K562 (cell line): ENCODE results near the gene GLT1D1. TPM values are rescaled to one million over a fixed set of nuclear protein-coding genes. Genes with fewer than 3 reads are reported as not detected.

Source experiments
- ATAC-seq: fragments of 200-7000 bp; cut with Tn5 transposase; 3 replicates; pipeline ENCODE4 v1.9.1; 2020; ENCODE audit warnings: moderate library complexity
- BruUV-seq: library from RNA; stranded (reverse); fragments of 400-500 nt; replicated peaks from 2 replicates; lab custom pipeline; 2021; lab: Mats Ljungman, UMichigan
- CTCF ChIA-PET: fragments of 300-600 bp; formaldehyde crosslinking; extraction: SDS; loops from one replicate; lab custom pipeline; 2021; ENCODE audit warnings: low intra/inter-chr PET ratio; lab: Yijun Ruan, JAX
- POLR2A ChIA-PET: fragments of 300-600, 350-650 bp; sonication (Branson Sonifier 250); formaldehyde crosslinking; extraction: SDS; loops from one replicate; lab custom pipeline; 2021; ENCODE audit warnings: antibody characterized with exemption, inconsistent platforms; lab: Yijun Ruan, JAX
- DNase-seq, 4 experiments: peaks; one replicate each; pipeline versions ENCODE4 v3.0.0 to v3.0.0-alpha.2; 2011 to 2018; ENCODE audit warnings: low spot score in 3 of 4, mixed read lengths in 3 of 4; ENCODE audit errors: extremely low read depth in 1 of 4
- FAIRE-seq: peaks from 2 replicates; lab custom pipeline; 2011; peaks lifted over from hg19 to GRCh38; lab: Jason Lieb, UNC
- H2AFZ ChIP-seq: 2 replicates; pipeline ENCODE4 v1.6.0; 2011; ENCODE audit warnings: low read depth, low read length, control low read depth, inconsistent platforms
- H3K27ac ChIP-seq: fragments of 200-600 bp; 3 replicates; pipeline ENCODE4 v1.8.0; 2011; ENCODE audit warnings: low read depth, mild to moderate bottlenecking, control low read depth, inconsistent platforms, low read length, moderate library complexity, mixed read lengths; ENCODE audit errors: extremely low read depth
- H3K27me3 ChIP-seq, 2 experiments: fragments of 300-600 bp in 1 of 2; 2 replicates in 1 of 2; 3 replicates in 1 of 2; pipeline versions ENCODE4 v1.6.0 to v1.8.0; 2011; ENCODE audit warnings: inconsistent platforms in 2 of 2, low read length in 2 of 2, mild to moderate bottlenecking in 1 of 2, mixed read lengths in 1 of 2, moderate library complexity in 1 of 2; ENCODE audit not compliant: control insufficient read depth in 2 of 2, insufficient read depth in 2 of 2
- H3K36me3 ChIP-seq: fragments of 300-600 bp; 3 replicates; pipeline ENCODE4 v1.8.0; 2011; ENCODE audit warnings: mild to moderate bottlenecking, low read length, inconsistent platforms; ENCODE audit not compliant: control insufficient read depth, insufficient read depth
- H3K4me1 ChIP-seq, 2 experiments: fragments of 200-600 bp in 1 of 2; replicated peaks in 1 of 2; 2 replicates in 1 of 2; 3 replicates in 1 of 2; pipeline versions ENCODE4 v1.5.1 to v1.8.0; 2011; ENCODE audit warnings: inconsistent platforms in 2 of 2, low read length in 2 of 2, mild to moderate bottlenecking in 1 of 2, mixed read lengths in 1 of 2, moderate library complexity in 1 of 2; ENCODE audit not compliant: control insufficient read depth in 2 of 2, insufficient read depth in 2 of 2
- H3K4me2 ChIP-seq: 2 replicates; pipeline ENCODE4 v1.6.1; 2011; ENCODE audit warnings: low read length, control low read depth, inconsistent platforms, mixed read lengths; ENCODE audit not compliant: insufficient read depth
- H3K4me3 ChIP-seq: fragments of 200-600 bp; sonication (generic), shearing (Covaris generic); 2 replicates; pipeline ENCODE4 v1.5.1; 2016; ENCODE audit warnings: control low read depth, inconsistent platforms
- H3K79me2 ChIP-seq: fragments of 200-600 bp; 3 replicates; pipeline ENCODE4 v1.8.0; 2011; ENCODE audit warnings: low read length, inconsistent platforms; ENCODE audit not compliant: control insufficient read depth, insufficient read depth
- H3K9ac ChIP-seq, 2 experiments: 2 replicates each; pipeline versions ENCODE4 v1.6.0 to v1.6.1; 2011; ENCODE audit warnings: low read depth in 2 of 2, low read length in 2 of 2, control low read depth in 1 of 2, inconsistent platforms in 1 of 2, mild to moderate bottlenecking in 1 of 2, mixed read lengths in 1 of 2; ENCODE audit not compliant: insufficient read depth in 1 of 2
- H3K9me1 ChIP-seq: one replicate; pipeline ENCODE4 v1.6.0; 2011; ENCODE audit warnings: inconsistent platforms, mild to moderate bottlenecking, low read length, moderate library complexity; ENCODE audit not compliant: control insufficient read depth, insufficient read depth
- H3K9me3 ChIP-seq: replicated peaks from 2 replicates; pipeline ENCODE4 v1.5.1; 2011; ENCODE audit warnings: low read depth, low read length, inconsistent platforms; ENCODE audit not compliant: control insufficient read depth, insufficient read depth
- H4K20me1 ChIP-seq: replicated peaks from 2 replicates; pipeline ENCODE4 v1.6.1; 2011; ENCODE audit warnings: low read length, inconsistent platforms, mixed read lengths; ENCODE audit not compliant: control insufficient read depth, insufficient read depth
- ARNT ChIP-seq, 2 experiments: fragments of 450-650 bp; IDR thresholded peaks; 2 replicates each; pipeline ENCODE4 v1.6.1; 2016; ENCODE audit warnings: mild to moderate bottlenecking in 1 of 2
- CBX2 ChIP-seq: fragments of 200-600 bp; sonication (generic); IDR thresholded peaks from one replicate; pipeline ENCODE4 v1.6.1; 2012; ENCODE audit warnings: mild to moderate bottlenecking, low read length, inconsistent platforms; ENCODE audit not compliant: insufficient read depth, poor library complexity, severe bottlenecking
- CREM ChIP-seq: IDR thresholded peaks from 2 replicates; pipeline ENCODE4 v1.6.1; 2014; ENCODE audit warnings: antibody characterized with exemption, low read depth
- E2F5 ChIP-seq: sonication (generic); formaldehyde crosslinking; IDR thresholded peaks from 2 replicates; pipeline ENCODE4 v1.8.0; 2022; ENCODE audit warnings: mild to moderate bottlenecking, missing genetic modification reagents
- ETV5 ChIP-seq: sonication (generic); formaldehyde crosslinking; IDR thresholded peaks from 2 replicates; pipeline ENCODE4 v1.4.0; 2020; ENCODE audit warnings: low read depth, mild to moderate bottlenecking, missing genetic modification reagents
- HMGN3 ChIP-seq: IDR thresholded peaks from 2 replicates; pipeline ENCODE4 v1.6.1; 2011; ENCODE audit warnings: borderline replicate concordance, low read depth, mild to moderate bottlenecking, mixed read lengths, low read length; ENCODE audit not compliant: insufficient read length; ENCODE audit errors: extremely low read depth
- MAFK ChIP-seq: IDR thresholded peaks from 2 replicates; pipeline ENCODE4 v1.6.1; 2011; ENCODE audit warnings: low read length, improper control_type of control experiment
- MEIS2 ChIP-seq: fragments of 450-650 bp; IDR thresholded peaks from 2 replicates; pipeline ENCODE4 v1.6.1; 2014; ENCODE audit warnings: mild to moderate bottlenecking; ENCODE audit not compliant: partially characterized antibody
- MTF1 ChIP-seq: fragments of 250-450 bp; sonication (Bioruptor Pico); IDR thresholded peaks from 2 replicates; pipeline ENCODE4 v1.9.0; 2021; ENCODE audit warnings: moderate library complexity, mild to moderate bottlenecking, inconsistent platforms, borderline replicate concordance
- NELFE ChIP-seq: IDR thresholded peaks from 2 replicates; pipeline ENCODE4 v1.6.1; 2011; ENCODE audit warnings: mild to moderate bottlenecking; ENCODE audit not compliant: insufficient read depth, insufficient read length
- NFE2 ChIP-seq: IDR thresholded peaks from 2 replicates; pipeline ENCODE4 v1.6.1; 2014; ENCODE audit warnings: antibody characterized with exemption, low read depth
- NFIC ChIP-seq: fragments of 450-650 bp; IDR thresholded peaks from 2 replicates; pipeline ENCODE4 v1.6.1; 2017; ENCODE audit warnings: mild to moderate bottlenecking, inconsistent platforms
- PHTF2 ChIP-seq: fragments of 250-450 bp; sonication (Bioruptor Pico); IDR thresholded peaks from 2 replicates; pipeline ENCODE4 v1.5.0; 2021; ENCODE audit warnings: mild to moderate bottlenecking
- RFX5 ChIP-seq: IDR thresholded peaks from 2 replicates; pipeline ENCODE4 v1.6.1; 2011; ENCODE audit warnings: low read depth, mild to moderate bottlenecking, improper control_type of control experiment, low read length
- TAL1 ChIP-seq: fragments of 450-650 bp; IDR thresholded peaks from 2 replicates; pipeline ENCODE4 v1.6.1; 2016; ENCODE audit warnings: mild to moderate bottlenecking
- TFAM ChIP-seq: fragments of 250-450 bp; sonication (Bioruptor Pico); conservative IDR thresholded peaks from 2 replicates; pipeline ENCODE4 v1.5.0; 2021; ENCODE audit warnings: mild to moderate bottlenecking, moderate library complexity
- WGBS: fragments of 100-300 bp; shearing (Covaris generic); methylation state at CpG from one replicate; pipeline ENCODE4 v1.1.6; 2016; ENCODE audit warnings: low coverage, mixed read lengths; ENCODE audit not compliant: insufficient coverage; ENCODE audit errors: missing lambda C conversion rate; 5-methylcytosine and 5-hydroxymethylcytosine counted together
- in situ Hi-C: fragments of 300-500 bp; cut with MboI; formaldehyde crosslinking; loops from 4 replicates; pipeline ENCODE4 v1.15.0; 2018; ENCODE audit warnings: inconsistent platforms, mixed read lengths
- intact Hi-C: fragments of 100-400 bp; cut with micrococcal nuclease; formaldehyde crosslinking; loops from 2 replicates; pipeline ENCODE4 v1.14.2; 2022
- polyA plus RNA-seq, 8 experiments: library from polyadenylated mRNA; depleted of rRNA in 4 of 8; stranded (reverse) in 5 of 8; unstranded in 3 of 8; fragments of >200 nt; fragmentation: Nextera tagmentation in 2 of 8; fragmentation: Illumina TruSeq in 1 of 8; extraction: Ambion mirVana in 2 of 8; extraction: Trizol in 1 of 8; gene quantifications; 2 replicates each; pipeline versions ENCODE4 v1.2.1 to v1.2.3, GENCODE V29; 2011 to 2014; ENCODE audit warnings: inconsistent platforms in 1 of 8, missing spikeins in 1 of 8
- total RNA-seq, 7 experiments: library from RNA; depleted of rRNA in 6 of 7; stranded (reverse); fragments of >200 nt in 6 of 7; fragmentation: Illumina TruSeq in 2 of 7; extraction: Trizol in 2 of 7; gene quantifications; 2 replicates each; pipeline versions ENCODE4 v1.2.1 to v1.2.3, GENCODE V29; 2011 to 2021; ENCODE audit warnings: low replicate concordance in 1 of 7

The GLT1D1 gene
- total and polyA plus RNA-seq, 9 of the 15 experiments (the other 6 are each of a cell fraction or from before 2014, with no cell fraction given), result 0.04 TPM; not detected in 8

GRCh38 chr12:128852026-128852698, 1.1 kb upstream of the GLT1D1 start:
- WGBS, result 0% methylated on average over 8 of the region's 8 CpGs
- H3K4me3 ChIP-seq, result no peak overlapping the region
- in situ Hi-C loops, result no loop called here
- intact Hi-C loops, result no loop called here
- no peaks in the 10 kb centered on the region; a peak in 2 of 5 replicates for H3K4me1 ChIP-seq
- H3K9me1 ChIP-seq, result no peaks in the 10 kb centered on the region
- CTCF ChIA-PET, result no interaction called here
- H3K4me2 ChIP-seq, result no peak overlapping the region
- no peaks in the 10 kb centered on the region for H3K36me3 ChIP-seq
- no TSS peak for BruUV-seq
- peaks cover 15 to 42% of the 10 kb centered on the region in 2 experiments for H3K27me3 ChIP-seq
- H3K9me3 ChIP-seq, result no peaks in the 10 kb centered on the region
- POLR2A ChIA-PET, result no interaction called here
- no peak overlapping the region for H2AFZ ChIP-seq
- ATAC-seq (no peak), FAIRE-seq (no peak), DNase-seq (no peak)
- H3K9ac ChIP-seq, result no peak overlapping the region
- no peaks in the 10 kb centered on the region for H3K79me2 ChIP-seq
- no peak overlapping the region for H3K27ac ChIP-seq
- no peaks in the 10 kb centered on the region for H4K20me1 ChIP-seq
- TF ChIP-seq NFIC, result peak; percentile 17; the same call in 1 of the 2 replicates
- no peak for TF ChIP-seq ETV5 (CRISPR knock-in tag)

DNA sequence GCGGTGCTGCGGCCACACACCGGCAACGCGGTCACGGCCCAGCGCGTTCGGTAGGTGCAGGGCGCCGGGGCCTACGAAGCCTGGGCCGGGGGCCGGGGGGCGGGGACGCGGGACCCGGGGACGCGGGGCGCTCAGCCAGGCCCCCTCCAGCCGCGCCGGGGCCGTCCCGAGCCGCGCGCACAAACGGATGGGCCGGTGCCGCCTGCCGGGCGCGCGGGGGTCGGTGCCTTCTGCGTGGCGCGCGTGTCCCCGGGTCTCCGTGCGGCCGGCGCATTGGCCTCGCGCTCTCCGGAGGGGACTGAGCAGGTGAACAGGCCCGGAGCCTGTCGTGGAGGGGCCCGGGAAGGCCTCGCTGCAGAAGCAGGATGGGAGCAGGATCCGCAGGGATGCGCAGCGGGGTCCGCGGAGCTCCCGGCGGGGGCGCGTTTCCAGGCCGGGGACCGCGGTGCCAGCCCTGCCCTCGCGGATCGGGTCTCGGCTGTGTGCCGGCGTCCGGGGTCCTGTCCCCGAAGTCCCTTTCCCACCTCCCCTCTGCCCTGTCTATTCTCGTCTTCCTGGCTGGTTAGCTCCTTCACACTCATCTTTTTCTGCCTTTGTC, 421 bp downstream of the GLT1D1 start:
- Histone ChIP-seq H3K4me1 (no peaks in the 10 kb centered on the region; a peak in 1 of 5 replicates), H2AFZ (no peak overlapping the region), H3K36me3 (no peaks in the 10 kb centered on the region), H3K9me3 (no peaks in the 10 kb centered on the region), H3K79me2 (no peaks in the 10 kb centered on the region), H4K20me1 (no peaks in the 10 kb centered on the region), H3K9ac (no peak overlapping the region), H3K9me1 (no peaks in the 10 kb centered on the region), H3K4me2 (no peak overlapping the region), H3K27ac (no peak overlapping the region), H3K27me3 (peaks cover 15 to 37% of the 10 kb centered on the region in 2 experiments), H3K4me3 (no peak overlapping the region)
- CTCF ChIA-PET, result no interaction called here
- intact Hi-C loops, result no loop called here
- in situ Hi-C loops, result no loop called here
- POLR2A ChIA-PET, result no interaction called here
- DNase-seq, result no peak
- no peak for FAIRE-seq
- no peak for ATAC-seq
- no TSS peak for BruUV-seq
- WGBS, result 40% methylated on average over 11 of the region's 74 CpGs
- no peak for TF ChIP-seq MEIS2
- no peak for TF ChIP-seq CREM
- no peak for TF ChIP-seq MTF1
- TF ChIP-seq TFAM (CRISPR knock-in tag), result no peak
- no peak for TF ChIP-seq RFX5
- no peak for TF ChIP-seq ARNT (IDR thresholded peaks at IDR 0.05)
- TF ChIP-seq E2F5 (CRISPR knock-in tag), result no peak
- no peak for TF ChIP-seq NFE2
- no peak for TF ChIP-seq NELFE
- TF ChIP-seq HMGN3, result no peak
- no peak for TF ChIP-seq PHTF2 (CRISPR knock-in tag)
- no peak for TF ChIP-seq MAFK
- TF ChIP-seq TAL1, result no peak
- TF ChIP-seq CBX2, result no peak
